GM20431 (cell line): Measurements from ENCODE around the gene GBP6.
"Not testable (repeated sequence)": the region's sequence is repeated elsewhere in the genome, so short reads cannot be mapped to it uniquely, and the experiment has no call there.

Experiments
- in situ Hi-C: fragments of 300-500 bp; cut with MseI, MboI; formaldehyde crosslinking; loops from one replicate; pipeline ENCODE4 v1.15.0; 2020; ENCODE audit warnings: low sequenced_read_pairs; ENCODE audit not compliant: unreplicated experiment

The GBP6 gene

GRCh38 chr1:89363638-89364536, at the start of gene GBP6:
Gene GBP6 (plus strand): TSS chr1:89364059. CDS start chr1:89368552, 4,493 bp downstream.
- in situ Hi-C loops: loop anchor here (10.0 kb wide), 1 partner anchor 359 kb away; no protein-coding TSS in a partner anchor

- in situ Hi-C loops: no loop called here
These were observed 41.5 kb upstream of the GBP6 start for GRCh38 chr1:89322402-89322801.

GRCh38 chr1:89331890-89332289, 32.0 kb upstream of the GBP6 start:
- in situ Hi-C loops: no loop called here

GRCh38 chr1:89332461-89332860, 31.4 kb upstream of the GBP6 start:
- in situ Hi-C loops: no loop called here

- in situ Hi-C loops: no loop called here
These were observed 28.4 kb upstream of the GBP6 start for GRCh38 chr1:89335486-89335885.

- in situ Hi-C loops: no loop called here
These were observed 26.0 kb upstream of the GBP6 start for GRCh38 chr1:89337903-89338302.

GRCh38 chr1:89339039-89339438, 24.8 kb upstream of the GBP6 start:
- in situ Hi-C loops: no loop called here

GRCh38 chr1:89345479-89345878, 18.4 kb upstream of the GBP6 start:
- in situ Hi-C loops: not testable (repeated sequence)

- in situ Hi-C loops: no loop called here
These were observed 16.6 kb upstream of the GBP6 start for GRCh38 chr1:89347296-89347695.

GRCh38 chr1:89350298-89350697, 13.6 kb upstream of the GBP6 start:
- in situ Hi-C loops: no loop called here

- in situ Hi-C loops: no loop called here
These were observed 12.1 kb upstream of the GBP6 start for GRCh38 chr1:89351597-89352311.

- in situ Hi-C loops: no loop called here
These were observed 11.4 kb upstream of the GBP6 start for GRCh38 chr1:89352421-89352820.

- in situ Hi-C loops: no loop called here
These were observed 9.7 kb upstream of the GBP6 start for GRCh38 chr1:89354205-89354604.

GRCh38 chr1:89355056-89355455, 8.8 kb upstream of the GBP6 start:
- in situ Hi-C loops: no loop called here

- in situ Hi-C loops: no loop called here
These were observed 7.0 kb upstream of the GBP6 start for GRCh38 chr1:89356658-89357400.

- in situ Hi-C loops: no loop called here
These were observed 5.5 kb upstream of the GBP6 start for GRCh38 chr1:89358287-89358893.

GRCh38 chr1:89360716-89361115, 3.1 kb upstream of the GBP6 start:
- in situ Hi-C loops: loop anchor here (10.0 kb wide), 1 partner anchor 356 kb away; no protein-coding TSS in a partner anchor

- in situ Hi-C loops: loop anchor here (10.0 kb wide), 1 partner anchor 357 kb away; no protein-coding TSS in a partner anchor
These were observed 2.2 kb upstream of the GBP6 start for GRCh38 chr1:89361681-89362080.

GRCh38 chr1:89363196-89363595, 663 bp upstream of the GBP6 start:
- in situ Hi-C loops: loop anchor here (10.0 kb wide), 1 partner anchor 358 kb away; no protein-coding TSS in a partner anchor
